ENCODE data around the gene RPP25L.
A peak's percentile ranks its signal among the peaks of the same experiment; 100 is the strongest.
"Not testable (repeated sequence)": the region's sequence is repeated elsewhere in the genome, so short reads cannot be mapped to it uniquely, and the experiment has no call there.

Gene RPP25L

GRCh38 chr9:34651321-34651720 is 39.4 kb upstream of the RPP25L start:
- 0 out of 2 replicates have a peak overlapping the region, but pooled peaks have one; percentile 29 for H3K27ac ChIP-seq (ENCODE audit: low read depth, low read length)
- H3K4me1 ChIP-seq (ENCODE audit: control insufficient read depth, insufficient read depth, low read length): peaks cover 41% of the 10 kb centered on the region
- no peaks in the 10 kb centered on the region for H3K27me3 ChIP-seq (ENCODE audit: control insufficient read depth, insufficient read depth, low read length)
- peak overlapping the region; percentile 65 for H3K9ac ChIP-seq (ENCODE audit: low read length)
- H3K9me3 ChIP-seq (ENCODE audit: control insufficient read depth, insufficient read depth, low read depth, low read length): no peaks in the 10 kb centered on the region
- H3K36me3 ChIP-seq (ENCODE audit: control insufficient read depth, insufficient read depth, low read length): peaks cover 20% of the 10 kb centered on the region
- peak overlapping the region; percentile 62 for H3K4me3 ChIP-seq (ENCODE audit: low read depth, low read length)

- Histone ChIP-seq H3K4me1 (ENCODE audit: control insufficient read depth, insufficient read depth, low read length) (peaks cover 46% of the 10 kb centered on the region), H3K9ac (ENCODE audit: low read length) (peak overlapping the region; percentile 24), H3K27me3 (ENCODE audit: control insufficient read depth, insufficient read depth, low read length) (no peaks in the 10 kb centered on the region), H3K4me3 (ENCODE audit: low read depth, low read length) (0 out of 2 replicates have a peak overlapping the region, but pooled peaks have one; percentile 62), H3K27ac (ENCODE audit: low read depth, low read length) (no peak overlapping the region), H3K36me3 (ENCODE audit: control insufficient read depth, insufficient read depth, low read length) (peaks cover 20% of the 10 kb centered on the region), H3K9me3 (ENCODE audit: control insufficient read depth, insufficient read depth, low read depth, low read length) (no peaks in the 10 kb centered on the region)
Measured at GRCh38 chr9:34650816-34651215, 38.9 kb upstream of the RPP25L start.

- no peak overlapping the region for H3K4me3 ChIP-seq (ENCODE audit: low read depth, low read length)
- H3K36me3 ChIP-seq (ENCODE audit: control insufficient read depth, insufficient read depth, low read length): peaks cover 20% of the 10 kb centered on the region
- no peaks in the 10 kb centered on the region for H3K27me3 ChIP-seq (ENCODE audit: control insufficient read depth, insufficient read depth, low read length)
- peaks cover 46% of the 10 kb centered on the region for H3K4me1 ChIP-seq (ENCODE audit: control insufficient read depth, insufficient read depth, low read length)
- no peak overlapping the region for H3K27ac ChIP-seq (ENCODE audit: low read depth, low read length)
- H3K9ac ChIP-seq (ENCODE audit: low read length): no peak overlapping the region
- H3K9me3 ChIP-seq (ENCODE audit: control insufficient read depth, insufficient read depth, low read depth, low read length): no peaks in the 10 kb centered on the region
Measured at GRCh38 chr9:34648673-34649072, 36.8 kb upstream of the RPP25L start.

GRCh38 chr9:34647651-34648050 is 35.8 kb upstream of the RPP25L start:
- Histone ChIP-seq H3K9ac (ENCODE audit: low read length) (peak overlapping the region; percentile 84), H3K27ac (ENCODE audit: low read depth, low read length) (no peak overlapping the region), H3K4me3 (ENCODE audit: low read depth, low read length) (peak overlapping the region; percentile 86)

GRCh38 chr9:34647084-34647403 is 35.1 kb upstream of the RPP25L start:
- Histone ChIP-seq H3K4me3 (ENCODE audit: low read depth, low read length) (peak overlapping the region; percentile 86), H3K27me3 (ENCODE audit: control insufficient read depth, insufficient read depth, low read length) (no peaks in the 10 kb centered on the region), H3K27ac (ENCODE audit: low read depth, low read length) (peak overlapping the region; percentile 2; the same call in 1 of the 2 replicates), H3K9ac (ENCODE audit: low read length) (peak overlapping the region; percentile 84), H3K9me3 (ENCODE audit: control insufficient read depth, insufficient read depth, low read depth, low read length) (no peaks in the 10 kb centered on the region), H3K36me3 (ENCODE audit: control insufficient read depth, insufficient read depth, low read length) (peaks cover 20% of the 10 kb centered on the region), H3K4me1 (ENCODE audit: control insufficient read depth, insufficient read depth, low read length) (peaks cover 30% of the 10 kb centered on the region)

More at GRCh38 chr9:34647651-34648050, 35.8 kb upstream of the RPP25L start:
- H3K36me3 ChIP-seq (ENCODE audit: control insufficient read depth, insufficient read depth, low read length): peaks cover 20% of the 10 kb centered on the region
- no peaks in the 10 kb centered on the region for H3K27me3 ChIP-seq (ENCODE audit: control insufficient read depth, insufficient read depth, low read length)
- peaks cover 36% of the 10 kb centered on the region for H3K4me1 ChIP-seq (ENCODE audit: control insufficient read depth, insufficient read depth, low read length)
- no peaks in the 10 kb centered on the region for H3K9me3 ChIP-seq (ENCODE audit: control insufficient read depth, insufficient read depth, low read depth, low read length)

- Histone ChIP-seq H3K27me3 (ENCODE audit: control insufficient read depth, insufficient read depth, low read length) (no peaks in the 10 kb centered on the region), H3K4me1 (ENCODE audit: control insufficient read depth, insufficient read depth, low read length) (peaks cover 27% of the 10 kb centered on the region), H3K9me3 (ENCODE audit: control insufficient read depth, insufficient read depth, low read depth, low read length) (no peaks in the 10 kb centered on the region), H3K9ac (ENCODE audit: low read length) (peak within 1 kb of the TSS; percentile 84), H3K27ac (ENCODE audit: low read depth, low read length) (peak within 1 kb of the TSS; percentile 2; the same call in 1 of the 2 replicates), H3K4me3 (ENCODE audit: low read depth, low read length) (peak within 1 kb of the TSS; percentile 86), H3K36me3 (ENCODE audit: control insufficient read depth, insufficient read depth, low read length) (peaks cover 20% of the 10 kb centered on the region)
Measured at GRCh38 chr9:34646211-34647083, 34.5 kb upstream of the RPP25L start, which contains the start of gene GALT. TSS of gene GALT (plus strand) at chr9:34646675. CDS start at chr9:34646705, 30 bp downstream.

GRCh38 chr9:34644766-34645314 is 32.9 kb upstream of the RPP25L start:
- Histone ChIP-seq H3K4me1 (ENCODE audit: control insufficient read depth, insufficient read depth, low read length) (peaks cover 21% of the 10 kb centered on the region), H3K9me3 (ENCODE audit: control insufficient read depth, insufficient read depth, low read depth, low read length) (no peaks in the 10 kb centered on the region), H3K9ac (ENCODE audit: low read length) (no peak overlapping the region), H3K27ac (ENCODE audit: low read depth, low read length) (no peak overlapping the region), H3K4me3 (ENCODE audit: low read depth, low read length) (peak overlapping the region; percentile 27; the same call in 1 of the 2 replicates), H3K36me3 (ENCODE audit: control insufficient read depth, insufficient read depth, low read length) (peaks cover 18% of the 10 kb centered on the region), H3K27me3 (ENCODE audit: control insufficient read depth, insufficient read depth, low read length) (no peaks in the 10 kb centered on the region)

GRCh38 chr9:34642679-34643078 is 30.8 kb upstream of the RPP25L start:
- H3K27me3 ChIP-seq (ENCODE audit: control insufficient read depth, insufficient read depth, low read length): no peaks in the 10 kb centered on the region
- H3K36me3 ChIP-seq (ENCODE audit: control insufficient read depth, insufficient read depth, low read length): no peaks in the 10 kb centered on the region
- H3K27ac ChIP-seq (ENCODE audit: low read depth, low read length): no peak overlapping the region
- peaks cover 25% of the 10 kb centered on the region for H3K4me1 ChIP-seq (ENCODE audit: control insufficient read depth, insufficient read depth, low read length)
- no peak overlapping the region for H3K4me3 ChIP-seq (ENCODE audit: low read depth, low read length)
- H3K9ac ChIP-seq (ENCODE audit: low read length): no peak overlapping the region
- no peaks in the 10 kb centered on the region for H3K9me3 ChIP-seq (ENCODE audit: control insufficient read depth, insufficient read depth, low read depth, low read length)

- H3K9ac ChIP-seq (ENCODE audit: low read length): not testable (repeated sequence)
Measured at GRCh38 chr9:34639322-34639721, 27.4 kb upstream of the RPP25L start.

GRCh38 chr9:34638138-34638445 is 26.2 kb upstream of the RPP25L start:
- H3K9ac ChIP-seq (ENCODE audit: low read length): peak overlapping the region; percentile 85
- peak overlapping the region; percentile 91 for H3K4me3 ChIP-seq (ENCODE audit: low read depth, low read length)
- H3K9me3 ChIP-seq (ENCODE audit: control insufficient read depth, insufficient read depth, low read depth, low read length): no peaks in the 10 kb centered on the region
- peaks cover 18% of the 10 kb centered on the region for H3K4me1 ChIP-seq (ENCODE audit: control insufficient read depth, insufficient read depth, low read length)
- peaks cover 10% of the 10 kb centered on the region for H3K27me3 ChIP-seq (ENCODE audit: control insufficient read depth, insufficient read depth, low read length)
- no peak overlapping the region for H3K27ac ChIP-seq (ENCODE audit: low read depth, low read length)
- H3K36me3 ChIP-seq (ENCODE audit: control insufficient read depth, insufficient read depth, low read length): peaks cover 11% of the 10 kb centered on the region

More at GRCh38 chr9:34639322-34639721, 27.4 kb upstream of the RPP25L start:
- H3K4me3 ChIP-seq (ENCODE audit: low read depth, low read length); H3K27ac ChIP-seq (ENCODE audit: low read depth, low read length); H3K27me3 ChIP-seq (ENCODE audit: control insufficient read depth, insufficient read depth, low read length); H3K9me3 ChIP-seq (ENCODE audit: control insufficient read depth, insufficient read depth, low read depth, low read length): not testable (repeated sequence)
- Histone ChIP-seq H3K36me3 (ENCODE audit: control insufficient read depth, insufficient read depth, low read length) (peaks cover 11% of the 10 kb centered on the region), H3K4me1 (ENCODE audit: control insufficient read depth, insufficient read depth, low read length) (peaks cover 16% of the 10 kb centered on the region)

All from HUES6 (cell line).